IMR-90 (cell line): Measurements from ENCODE around the gene CCDC70. TPM values are rescaled to one million over a fixed set of nuclear protein-coding genes. Genes with fewer than 3 reads are reported as not detected.

Experiments
- ATAC-seq: fragments of 200-7000 bp; cut with Tn5 transposase; 2 replicates; pipeline ENCODE4 v1.9.1; 2020; ENCODE audit warnings: low read depth, mild to moderate bottlenecking, moderate library complexity
- BruUV-seq: library from RNA; stranded (reverse); fragments of 400-500 nt; replicated peaks from 2 replicates; lab custom pipeline; 2021; lab: Mats Ljungman, UMichigan
- CTCF ChIA-PET: fragments of 300-600 bp; formaldehyde crosslinking; extraction: SDS; loops from one replicate; lab custom pipeline; 2021; ENCODE audit warnings: antibody characterized with exemption; lab: Yijun Ruan, JAX
- POLR2A ChIA-PET: fragments of 300-600 bp; sonication (Branson Sonifier 250); formaldehyde crosslinking; loops from one replicate; lab custom pipeline; 2022; ENCODE audit warnings: antibody characterized with exemption; ENCODE audit not compliant: unreplicated experiment; lab: Charles Lee
- DNase-seq: peaks from one replicate; pipeline ENCODE4 v3.0.0; 2013
- H2AFZ ChIP-seq: replicated peaks from 2 replicates; pipeline ENCODE3; 2013; ENCODE audit warnings: low read length, mild to moderate bottlenecking; ENCODE audit not compliant: poor library complexity
- H2AK5ac ChIP-seq: 2 replicates; pipeline ENCODE4 v1.6.1; 2013; ENCODE audit warnings: low read depth, low read length, inconsistent platforms
- H2AK9ac ChIP-seq: replicated peaks from 2 replicates; pipeline ENCODE3; 2013; ENCODE audit warnings: mild to moderate bottlenecking, low read depth, low read length, moderate library complexity; ENCODE audit not compliant: poor library complexity
- H2BK120ac ChIP-seq: 2 replicates; pipeline ENCODE4 v1.6.1; 2013; ENCODE audit warnings: low read depth, low read length, inconsistent platforms
- H2BK15ac ChIP-seq: 3 replicates; pipeline ENCODE4 v1.6.1; 2013; ENCODE audit warnings: low read depth, low read length, inconsistent platforms
- H2BK20ac ChIP-seq: 2 replicates; pipeline ENCODE4 v1.6.1; 2013; ENCODE audit warnings: low read depth, mild to moderate bottlenecking, inconsistent platforms, low read length, moderate library complexity
- H2BK5ac ChIP-seq: 2 replicates; pipeline ENCODE4 v1.6.1; 2013; ENCODE audit warnings: mild to moderate bottlenecking, low read depth, low read length, inconsistent platforms; ENCODE audit not compliant: poor library complexity, severe bottlenecking
- H3K14ac ChIP-seq: replicated peaks from 2 replicates; pipeline ENCODE4 v1.6.1; 2013; ENCODE audit warnings: low read depth, low read length, inconsistent platforms
- H3K18ac ChIP-seq: 2 replicates; pipeline ENCODE4 v1.6.1; 2013; ENCODE audit warnings: low read depth, low read length, control low read depth
- H3K23ac ChIP-seq: 2 replicates; pipeline ENCODE4 v1.6.1; 2013; ENCODE audit warnings: low read depth, low read length, inconsistent platforms
- H3K27ac ChIP-seq: 2 replicates; pipeline ENCODE4 v1.5.1; 2013; ENCODE audit warnings: mild to moderate bottlenecking, control low read depth, low read length; ENCODE audit not compliant: insufficient read depth
- H3K27me3 ChIP-seq: 2 replicates; pipeline ENCODE4 v1.6.1; 2013; ENCODE audit warnings: low read length; ENCODE audit not compliant: control insufficient read depth, insufficient read depth
- H3K36me3 ChIP-seq: 2 replicates; pipeline ENCODE4 v1.6.1; 2013; ENCODE audit warnings: low read length, mixed read lengths; ENCODE audit not compliant: control insufficient read depth, insufficient read depth
- H3K4ac ChIP-seq: 2 replicates; pipeline ENCODE4 v1.6.1; 2013; ENCODE audit warnings: low read depth, low read length, inconsistent platforms
- H3K4me1 ChIP-seq: 2 replicates; pipeline ENCODE4 v1.6.1; 2013; ENCODE audit warnings: low read length, mixed read lengths; ENCODE audit not compliant: control insufficient read depth, insufficient read depth
- H3K4me2 ChIP-seq: 2 replicates; pipeline ENCODE4 v1.6.1; 2013; ENCODE audit warnings: low read depth, mild to moderate bottlenecking, control low read depth, low read length, moderate library complexity
- H3K4me3 ChIP-seq: 2 replicates; pipeline ENCODE4 v1.5.1; 2013; ENCODE audit warnings: low read depth, mild to moderate bottlenecking, control low read depth, low read length, moderate library complexity; ENCODE audit not compliant: insufficient read depth
- H3K56ac ChIP-seq: 2 replicates; pipeline ENCODE4 v1.6.1; 2013; ENCODE audit warnings: low read length, inconsistent platforms; ENCODE audit not compliant: insufficient read depth; ENCODE audit errors: extremely low read depth
- H3K79me1 ChIP-seq, 2 experiments: 2 replicates each; pipeline ENCODE4 v1.6.1; 2013; ENCODE audit warnings: low read length in 2 of 2, inconsistent platforms in 1 of 2, low read depth in 1 of 2
- H3K9ac ChIP-seq: 2 replicates; pipeline ENCODE4 v1.6.1; 2013; ENCODE audit warnings: low read depth, low read length, control low read depth
- H3K9me1 ChIP-seq: 2 replicates; pipeline ENCODE4 v1.6.1; 2013; ENCODE audit warnings: low read length, inconsistent platforms; ENCODE audit not compliant: insufficient read depth
- H3K9me3 ChIP-seq: 2 replicates; pipeline ENCODE4 v1.6.1; 2013; ENCODE audit warnings: low read length; ENCODE audit not compliant: control insufficient read depth, insufficient read depth
- H4K20me1 ChIP-seq: 2 replicates; pipeline ENCODE4 v1.6.1; 2013; ENCODE audit warnings: low read length, inconsistent platforms; ENCODE audit not compliant: insufficient read depth
- H4K5ac ChIP-seq: 2 replicates; pipeline ENCODE4 v1.6.1; 2013; ENCODE audit warnings: mild to moderate bottlenecking, low read depth, low read length, control low read depth
- H4K8ac ChIP-seq, 2 experiments: 2 replicates each; pipeline ENCODE4 v1.6.1; 2013; ENCODE audit warnings: low read depth in 2 of 2, low read length in 2 of 2, control low read depth in 1 of 2, inconsistent platforms in 1 of 2
- H4K91ac ChIP-seq: 2 replicates; pipeline ENCODE4 v1.6.1; 2013; ENCODE audit warnings: low read depth, low read length, inconsistent platforms; ENCODE audit not compliant: insufficient read depth
- BHLHE40 ChIP-seq: fragments of 150-350 bp; IDR thresholded peaks from 2 replicates; pipeline ENCODE4 v1.6.1; 2016; ENCODE audit warnings: mild to moderate bottlenecking, low read depth, low read length
- CEBPB ChIP-seq: IDR thresholded peaks from 2 replicates; pipeline ENCODE4 v1.6.1; 2012; ENCODE audit warnings: low read depth, low read length, improper control_type of control experiment
- CHD1 ChIP-seq: IDR thresholded peaks from 2 replicates; pipeline ENCODE4 v1.6.1; 2012; ENCODE audit warnings: low read depth, low read length, improper control_type of control experiment
- CTCF ChIP-seq: conservative IDR thresholded peaks from 2 replicates; pipeline ENCODE4 v1.5.1; 2012; ENCODE audit warnings: mild to moderate bottlenecking, low read depth, low read length, improper control_type of control experiment
- ELK1 ChIP-seq: fragments of 150-350 bp; IDR thresholded peaks from 2 replicates; pipeline ENCODE4 v1.6.1; 2016; ENCODE audit warnings: low read depth, mild to moderate bottlenecking, low read length, moderate library complexity, borderline replicate concordance
- MAZ ChIP-seq: IDR thresholded peaks from 2 replicates; pipeline ENCODE4 v1.6.1; 2012; ENCODE audit warnings: low read depth, mild to moderate bottlenecking, low read length, improper control_type of control experiment, moderate library complexity, borderline replicate concordance
- NFE2L2 ChIP-seq: fragments of 150-350 bp; IDR thresholded peaks from 2 replicates; pipeline ENCODE4 v1.6.1; 2016; ENCODE audit warnings: low read depth, mild to moderate bottlenecking, low read length
- POLR2A ChIP-seq: IDR thresholded peaks from 2 replicates; pipeline ENCODE4 v1.6.1; 2012; ENCODE audit warnings: mild to moderate bottlenecking, low read depth, low read length
- RCOR1 ChIP-seq: IDR thresholded peaks from 2 replicates; pipeline ENCODE4 v1.6.1; 2012; ENCODE audit warnings: mild to moderate bottlenecking, low read length, improper control_type of control experiment; ENCODE audit not compliant: insufficient replicate concordance
- SMC3 ChIP-seq: fragments of 150-350 bp; IDR thresholded peaks from 2 replicates; pipeline ENCODE4 v1.6.1; 2016; ENCODE audit warnings: low read depth, mild to moderate bottlenecking, antibody characterized with exemption, low read length, moderate library complexity
- WGBS, 2 experiments: methylation state at CpG; one replicate each; pipeline versions ENCODE4 v1.1.5 to v1.1.7; 2013; ENCODE audit warnings: missing lambda C conversion rate in 2 of 2; ENCODE audit not compliant: insufficient read length in 1 of 2; ENCODE audit errors: extremely low coverage in 2 of 2; 5-methylcytosine and 5-hydroxymethylcytosine counted together
- dilution Hi-C: fragments of 300-500 bp; cut with HindIII; formaldehyde crosslinking; loops from one replicate; pipeline ENCODE4 v1.14.3; 2018; ENCODE audit warnings: low sequenced_read_pairs; ENCODE audit not compliant: unreplicated experiment
- in situ Hi-C: fragments of 300-500 bp; cut with MboI; formaldehyde crosslinking; loops from 3 replicates; pipeline ENCODE4 v1.14.3; 2019; ENCODE audit warnings: low sequenced_read_pairs, inconsistent platforms, mixed read lengths
- intact Hi-C: fragments of 100-400 bp; cut with micrococcal nuclease; formaldehyde crosslinking; loops from 2 replicates; pipeline ENCODE4 v1.10.0; 2022
- polyA plus RNA-seq, 3 experiments: library from polyadenylated mRNA; depleted of rRNA; stranded (reverse); fragments of >200 nt; gene quantifications; 2 replicates each; pipeline ENCODE4 v1.2.3, GENCODE V29; 2012; ENCODE audit warnings: low replicate concordance in 1 of 3
- total RNA-seq: library from RNA; depleted of rRNA; stranded (reverse); fragments of >200 nt; gene quantifications from 2 replicates; pipeline ENCODE4 v1.2.3, GENCODE V29; 2012

Gene CCDC70
- total and polyA plus RNA-seq, 2 of the 4 experiments (the other 2 are of a cell fraction): not detected

GRCh38 chr13:51814825-51815650, 46.7 kb upstream of the CCDC70 start (continued):
- peak; percentile 79 for TF ChIP-seq CTCF

GRCh38 chr13:51815848-51816247, 45.9 kb upstream of the CCDC70 start:
- no CpG with 5 or more reads among the region's 11 CpGs for WGBS, 2 experiments
- H3K4me2 ChIP-seq: no peak overlapping the region
- H2BK120ac ChIP-seq: no peak overlapping the region
- H3K4me3 ChIP-seq: no peak overlapping the region
- peaks cover 4% of the 10 kb centered on the region; the same call in 1 of the 2 replicates for H3K9me1 ChIP-seq
- no peak overlapping the region for H2AK9ac ChIP-seq
- no peak overlapping the region for H2BK5ac ChIP-seq
- H3K14ac ChIP-seq: no peak overlapping the region
- no peak overlapping the region for H3K9ac ChIP-seq
- no TSS peak for BruUV-seq
- H4K8ac ChIP-seq: no peak overlapping the region
- H3K4ac ChIP-seq: no peak overlapping the region
- POLR2A ChIA-PET: no interaction called here
- no peaks in the 10 kb centered on the region for H3K9me3 ChIP-seq
- H3K27ac ChIP-seq: no peak overlapping the region
- no peak overlapping the region for H3K18ac ChIP-seq
- H2BK15ac ChIP-seq: no peak overlapping the region
- H3K23ac ChIP-seq: no peak overlapping the region
- CTCF ChIA-PET: interaction anchor here (0.7 to 1.6 kb wide), 5 partner anchors 10 to 394 kb away, joined by 3 to 6 read pairs (median 3); no protein-coding TSS in a partner anchor
- ATAC-seq (no peak), DNase-seq (no peak)
- H4K20me1 ChIP-seq: no peaks in the 10 kb centered on the region
- no peaks in the 10 kb centered on the region for H3K4me1 ChIP-seq
- no peak overlapping the region for H4K5ac ChIP-seq
- H2AFZ ChIP-seq: no peak overlapping the region
- dilution Hi-C loops (no loop called here), intact Hi-C loops (loop anchor here (1.0 to 10.0 kb wide), 3 partner anchors 199 to 385 kb away; partner anchors contain the start of genes ALG11 and ATP7B), in situ Hi-C loops (loop anchor here (10.0 kb wide), 1 partner anchor 309 kb away; the partner anchor contains the start of gene NEK5)
- no peaks in the 10 kb centered on the region for H3K79me1 ChIP-seq
- no peaks in the 10 kb centered on the region for H3K36me3 ChIP-seq
- no peak overlapping the region for H3K56ac ChIP-seq
- no peak overlapping the region for H2BK20ac ChIP-seq
- no peak overlapping the region for H2AK5ac ChIP-seq
- no peak overlapping the region for H4K91ac ChIP-seq
- peaks cover 48% of the 10 kb centered on the region for H3K27me3 ChIP-seq
- TF ChIP-seq BHLHE40: no peak
- TF ChIP-seq ELK1: no peak
- TF ChIP-seq CEBPB: no peak
- TF ChIP-seq RCOR1: no peak
- no peak for TF ChIP-seq CTCF
- TF ChIP-seq NFE2L2: no peak
- TF ChIP-seq SMC3: no peak
- TF ChIP-seq CHD1: no peak
- TF ChIP-seq MAZ: no peak
- TF ChIP-seq POLR2A: no peak
